Smooth muscle cell (in vitro differentiated cells): ENCODE data around the gene TRAPPC10. TPM values are rescaled to one million over a fixed set of nuclear protein-coding genes. Genes with fewer than 3 reads are reported as not detected.
A peak's percentile ranks its signal among the peaks of the same experiment; 100 is the strongest.

Source experiments
- DNase-seq: peaks from one replicate; lab custom pipeline; 2025; ENCODE audit not compliant: unreplicated experiment; lab: John Stamatoyannopoulos, UW
- H2AFZ ChIP-seq: fragments of 200-600 bp; sonication (generic); 2 replicates; pipeline ENCODE4 v1.6.0; 2016; ENCODE audit warnings: antibody characterized with exemption, low read depth, mild to moderate bottlenecking
- H3F3A ChIP-seq: fragments of 200-600 bp; sonication (generic); 2 replicates; pipeline ENCODE4 v1.6.0; 2017; ENCODE audit warnings: antibody characterized with exemption, low read depth
- H3K27ac ChIP-seq: fragments of 200-600 bp; sonication (generic); 2 replicates; pipeline ENCODE4 v1.5.1; 2016; ENCODE audit warnings: low read depth, mild to moderate bottlenecking
- H3K27me3 ChIP-seq: fragments of 200-600 bp; sonication (generic); 2 replicates; pipeline ENCODE4 v1.6.1; 2016; ENCODE audit warnings: low read depth, mild to moderate bottlenecking
- H3K36me3 ChIP-seq: fragments of 200-600 bp; sonication (generic); 2 replicates; pipeline ENCODE4 v1.5.1; 2016; ENCODE audit warnings: low read depth
- H3K4me1 ChIP-seq: fragments of 200-600 bp; sonication (generic); 2 replicates; pipeline ENCODE4 v1.5.1; 2016; ENCODE audit warnings: low read depth
- H3K4me2 ChIP-seq: fragments of 200-600 bp; sonication (generic); 2 replicates; pipeline ENCODE4 v1.6.0; 2016; ENCODE audit warnings: mild to moderate bottlenecking
- H3K4me3 ChIP-seq: fragments of 200-600 bp; sonication (generic); 2 replicates; pipeline ENCODE4 v1.5.1; 2016; ENCODE audit warnings: mild to moderate bottlenecking
- H3K79me2 ChIP-seq: fragments of 200-600 bp; sonication (generic); 2 replicates; pipeline ENCODE4 v1.6.0; 2016; ENCODE audit warnings: low read depth, mild to moderate bottlenecking
- H3K9ac ChIP-seq: fragments of 200-600 bp; sonication (generic); 2 replicates; pipeline ENCODE4 v1.6.0; 2016; ENCODE audit warnings: low read depth
- H3K9me3 ChIP-seq: fragments of 200-600 bp; sonication (generic); replicated peaks from 2 replicates; pipeline ENCODE4 v1.5.1; 2016; ENCODE audit warnings: low read depth
- H4K20me1 ChIP-seq: fragments of 200-600 bp; sonication (generic); 2 replicates; pipeline ENCODE4 v1.6.0; 2016; ENCODE audit warnings: low read depth
- CTCF ChIP-seq: fragments of 200-600 bp; sonication (generic); IDR thresholded peaks from 2 replicates; pipeline ENCODE4 v1.5.1; 2017; ENCODE audit warnings: borderline replicate concordance, mild to moderate bottlenecking, antibody characterized with exemption; ENCODE audit not compliant: insufficient read depth, poor library complexity, severe bottlenecking
- WGBS: methylation state at CpG from one replicate; pipeline ENCODE4 v1.1.7; 2016; ENCODE audit warnings: low lambda C conversion rate; 5-methylcytosine and 5-hydroxymethylcytosine counted together
- polyA plus RNA-seq: library from polyadenylated mRNA; unstranded; fragments of >200 nt; fragmentation: Nextera tagmentation; extraction: Ambion mirVana; gene quantifications from 2 replicates; pipeline ENCODE4 v1.2.1, GENCODE V29; 2016
- total RNA-seq: library from RNA; depleted of rRNA; stranded (reverse); fragments of >200 nt; gene quantifications from 2 replicates; pipeline ENCODE4 v1.2.3, GENCODE V29; 2014

The TRAPPC10 gene
- 16.9 and 24.6 TPM in 2 replicates for total RNA-seq
- polyA plus RNA-seq: 7.9 and 12.3 TPM in 2 replicates

- peak; percentile 44 for DNase-seq
- 1% methylated on average over 89 of the region's 107 CpGs for WGBS
- H3K4me3 ChIP-seq: peak within 1 kb of the TSS; percentile 90
- peaks cover 17% of the 10 kb centered on the region for H3F3A ChIP-seq
- peak within 1 kb of the TSS; percentile 92 for H3K9ac ChIP-seq
- H3K36me3 ChIP-seq: no peaks in the 10 kb centered on the region
- no peak for TF ChIP-seq CTCF
- H2AFZ ChIP-seq: peak within 1 kb of the TSS; percentile 48
- H3K4me1 ChIP-seq: peaks cover 17% of the 10 kb centered on the region
- peak within 1 kb of the TSS; percentile 93 for H3K4me2 ChIP-seq
- H4K20me1 ChIP-seq: peaks cover 40% of the 10 kb centered on the region
- peak within 1 kb of the TSS; percentile 83 for H3K27ac ChIP-seq
- H3K9me3 ChIP-seq: no peaks in the 10 kb centered on the region
- no peaks in the 10 kb centered on the region for H3K27me3 ChIP-seq
- peaks cover 45% of the 10 kb centered on the region for H3K79me2 ChIP-seq
These were observed at the start of gene TRAPPC10 for GRCh38 chr21:44011579-44012473. Gene TRAPPC10, plus strand, starts transcription at chr21:44012309. Its CDS starts 185 bp downstream, at chr21:44012494.

- Histone ChIP-seq H3K36me3 (no peaks in the 10 kb centered on the region), H3K9ac (no peak overlapping the region), H3K9me3 (no peaks in the 10 kb centered on the region), H3K27ac (no peak overlapping the region), H2AFZ (no peak overlapping the region), H3K27me3 (no peaks in the 10 kb centered on the region), H4K20me1 (peaks cover 8% of the 10 kb centered on the region), H3F3A (no peaks in the 10 kb centered on the region), H3K4me1 (no peaks in the 10 kb centered on the region), H3K4me3 (no peak overlapping the region), H3K4me2 (no peak overlapping the region), H3K79me2 (no peaks in the 10 kb centered on the region)
- WGBS: 90% methylated on average over 17 of the region's 17 CpGs
- no peak for TF ChIP-seq CTCF
- DNase-seq: no peak
These were observed 46.1 kb upstream of the TRAPPC10 start for GRCh38 chr21:43965911-43966585.

- Histone ChIP-seq H3K79me2 (no peaks in the 10 kb centered on the region), H4K20me1 (peaks cover 8% of the 10 kb centered on the region), H3K9me3 (no peaks in the 10 kb centered on the region), H3K4me3 (no peak overlapping the region), H3K27me3 (no peaks in the 10 kb centered on the region), H3K4me2 (no peak overlapping the region), H3K9ac (no peak overlapping the region), H3K36me3 (no peaks in the 10 kb centered on the region), H3K4me1 (no peaks in the 10 kb centered on the region), H3F3A (no peaks in the 10 kb centered on the region), H3K27ac (no peak overlapping the region), H2AFZ (no peak overlapping the region)
- TF ChIP-seq CTCF: no peak
- WGBS: 89% methylated on average over 18 of the region's 18 CpGs
- no peak for DNase-seq
These were observed 45.1 kb upstream of the TRAPPC10 start for GRCh38 chr21:43966946-43967512.
